ENCODE measurements around the gene PDGFA.

The PDGFA gene

DNA sequence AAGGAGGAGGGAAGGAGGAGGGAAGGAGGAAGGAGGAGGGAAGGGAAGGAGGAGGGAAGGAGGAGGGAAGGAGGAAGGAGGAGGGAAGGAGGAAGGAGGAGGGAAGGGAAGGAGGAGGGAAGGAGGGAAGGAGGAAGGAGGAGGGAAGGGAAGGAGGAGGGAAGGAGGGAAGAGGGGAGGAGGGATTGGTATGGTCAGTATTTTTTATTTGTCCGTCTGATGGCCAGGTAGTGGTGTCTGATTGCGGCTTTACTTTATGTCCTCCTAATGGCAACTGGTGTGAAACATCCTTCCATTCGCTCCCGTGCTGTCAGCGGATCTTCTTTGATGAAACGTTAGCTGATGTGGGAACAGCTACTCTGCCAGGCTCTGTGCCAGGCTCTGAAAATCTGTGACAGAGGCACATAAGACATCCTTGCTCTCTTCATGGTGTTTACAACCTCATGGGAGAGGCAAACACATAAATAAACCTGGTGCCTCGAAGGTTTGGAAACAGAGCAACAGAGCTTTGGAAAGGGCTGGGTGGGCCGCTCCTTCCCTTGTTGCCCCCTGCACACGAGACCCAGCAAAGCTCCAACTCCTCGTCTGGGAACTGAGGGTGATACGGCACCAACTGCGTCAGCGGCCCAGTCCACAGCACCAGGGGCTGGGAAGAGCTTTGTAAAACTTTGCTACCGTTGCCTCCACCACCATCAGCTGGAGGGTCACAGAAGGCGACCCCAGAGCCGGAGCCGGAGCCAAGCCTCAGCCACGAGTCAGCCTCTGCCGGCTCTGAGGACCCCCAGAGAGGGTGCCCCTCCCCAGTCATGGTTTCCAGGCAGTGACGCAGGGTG lies 40.3 kb downstream of the PDGFA start:
- TF ChIP-seq, protein P1, sequence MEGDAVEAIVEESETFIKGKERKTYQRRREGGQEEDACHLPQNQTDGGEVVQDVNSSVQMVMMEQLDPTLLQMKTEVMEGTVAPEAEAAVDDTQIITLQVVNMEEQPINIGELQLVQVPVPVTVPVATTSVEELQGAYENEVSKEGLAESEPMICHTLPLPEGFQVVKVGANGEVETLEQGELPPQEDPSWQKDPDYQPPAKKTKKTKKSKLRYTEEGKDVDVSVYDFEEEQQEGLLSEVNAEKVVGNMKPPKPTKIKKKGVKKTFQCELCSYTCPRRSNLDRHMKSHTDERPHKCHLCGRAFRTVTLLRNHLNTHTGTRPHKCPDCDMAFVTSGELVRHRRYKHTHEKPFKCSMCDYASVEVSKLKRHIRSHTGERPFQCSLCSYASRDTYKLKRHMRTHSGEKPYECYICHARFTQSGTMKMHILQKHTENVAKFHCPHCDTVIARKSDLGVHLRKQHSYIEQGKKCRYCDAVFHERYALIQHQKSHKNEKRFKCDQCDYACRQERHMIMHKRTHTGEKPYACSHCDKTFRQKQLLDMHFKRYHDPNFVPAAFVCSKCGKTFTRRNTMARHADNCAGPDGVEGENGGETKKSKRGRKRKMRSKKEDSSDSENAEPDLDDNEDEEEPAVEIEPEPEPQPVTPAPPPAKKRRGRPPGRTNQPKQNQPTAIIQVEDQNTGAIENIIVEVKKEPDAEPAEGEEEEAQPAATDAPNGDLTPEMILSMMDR (IDR thresholded peaks at IDR 0.05; ENCODE audit: low read depth, low read length, missing control alignments): no peak
- no peak for DNase-seq (ENCODE audit: low read depth)
- H3K4me3 ChIP-seq (ENCODE audit: low read depth, low read length): no peak overlapping the region
- in situ Hi-C loops (cut with HindIII; ENCODE audit: low sequenced_read_pairs): no loop called here

DNA sequence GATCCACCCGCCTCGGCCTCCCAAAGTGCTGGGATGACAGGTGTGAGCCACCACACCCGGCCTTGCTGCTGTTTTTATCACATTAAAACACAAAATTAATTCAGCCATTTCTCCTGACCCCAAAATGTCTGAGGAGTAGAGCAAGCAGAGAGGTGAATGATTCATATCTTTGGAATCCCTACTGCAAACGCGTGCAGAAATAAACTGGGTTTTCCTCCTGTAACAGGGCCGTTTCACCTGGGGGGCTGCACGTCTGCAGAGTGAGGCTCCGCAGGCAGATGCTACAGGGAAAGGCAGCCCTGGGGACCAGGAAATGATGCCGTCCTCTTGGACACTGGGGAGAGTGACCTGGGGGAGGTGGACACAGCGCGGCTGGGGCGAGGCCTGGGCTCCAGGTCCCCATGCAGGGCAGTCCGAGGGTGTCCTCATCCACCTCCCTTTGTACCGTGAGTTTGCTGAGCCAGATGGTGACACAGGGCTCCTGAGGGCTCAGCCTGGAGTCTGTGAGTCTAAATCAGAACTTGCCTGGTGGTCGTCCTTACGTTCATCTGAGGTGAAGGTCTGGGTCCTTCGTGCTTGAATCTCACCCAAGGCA lies 41.9 kb downstream of the PDGFA start:
- DNase-seq (ENCODE audit: low read depth): no peak
- TF ChIP-seq, protein P1 (IDR thresholded peaks at IDR 0.05; ENCODE audit: low read depth, low read length, missing control alignments): no peak
- in situ Hi-C loops (cut with HindIII; ENCODE audit: low sequenced_read_pairs): no loop called here
- no peak overlapping the region for H3K4me3 ChIP-seq (ENCODE audit: low read depth, low read length)

DNA sequence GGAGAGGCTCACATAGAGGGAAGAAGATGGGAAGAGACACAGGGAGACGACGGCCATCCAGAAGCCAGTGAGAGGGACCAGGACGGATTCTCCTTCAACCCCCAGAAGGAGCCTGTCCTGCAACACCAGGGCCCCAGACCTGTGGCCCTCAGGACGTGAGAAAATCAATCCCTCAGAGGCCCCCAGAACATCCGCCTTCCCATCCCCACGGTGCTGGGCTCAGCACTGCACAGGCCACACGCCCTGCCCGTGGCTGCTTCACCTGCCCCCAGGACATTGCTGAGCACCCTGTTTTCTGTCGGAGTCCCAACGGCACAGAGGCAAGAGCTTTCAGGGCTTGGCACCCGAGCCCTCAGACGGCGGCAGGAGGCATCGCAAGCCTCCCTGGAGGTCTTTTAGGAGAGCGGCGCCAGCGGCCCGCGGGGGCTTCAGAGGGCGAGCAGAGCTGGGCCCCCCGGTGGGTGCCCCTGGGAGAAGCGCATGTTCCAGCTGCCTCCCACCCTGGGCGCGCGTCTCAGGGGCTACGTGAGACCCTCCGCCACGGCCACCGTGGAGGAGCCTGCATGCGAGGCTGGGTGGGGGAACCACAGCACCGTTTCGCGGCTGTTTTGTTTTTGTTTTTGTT lies 42.8 kb downstream of the PDGFA start:
- in situ Hi-C loops (cut with HindIII; ENCODE audit: low sequenced_read_pairs): no loop called here
- no peak overlapping the region for H3K4me3 ChIP-seq (ENCODE audit: low read depth, low read length)
- no peak for DNase-seq (ENCODE audit: low read depth)
- TF ChIP-seq, protein P1 (IDR thresholded peaks at IDR 0.05; ENCODE audit: low read depth, low read length, missing control alignments): no peak

DNA sequence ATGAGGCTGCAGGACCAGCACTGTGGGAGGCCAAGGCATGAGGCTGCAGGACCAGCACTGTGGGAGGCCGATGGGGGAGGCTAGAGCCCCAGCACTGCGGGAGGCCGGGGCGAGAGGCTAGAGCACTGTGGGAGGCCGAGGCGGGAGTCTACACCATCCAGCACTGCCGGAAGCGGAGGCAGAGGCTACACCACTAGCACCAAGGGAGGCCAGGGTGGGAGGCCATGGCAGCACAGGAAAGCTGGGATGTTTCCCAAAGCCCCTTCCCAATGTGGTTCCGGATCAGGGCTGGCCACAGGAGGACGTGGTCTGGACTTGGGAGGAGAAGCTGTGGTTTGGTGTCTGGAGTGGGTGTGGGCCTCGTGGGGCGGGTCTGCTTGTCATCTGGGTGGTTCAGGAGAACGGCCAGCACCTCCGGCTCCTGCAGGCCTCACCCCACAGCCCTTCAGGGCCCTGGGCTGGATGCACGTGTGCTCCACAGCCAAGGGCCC lies 43.6 kb downstream of the PDGFA start:
- in situ Hi-C loops (cut with HindIII; ENCODE audit: low sequenced_read_pairs): no loop called here
- DNase-seq (ENCODE audit: low read depth): no peak
- no peak overlapping the region for H3K4me3 ChIP-seq (ENCODE audit: low read depth, low read length)
- TF ChIP-seq, protein P1 (IDR thresholded peaks at IDR 0.05; ENCODE audit: low read depth, low read length, missing control alignments): no peak

DNA sequence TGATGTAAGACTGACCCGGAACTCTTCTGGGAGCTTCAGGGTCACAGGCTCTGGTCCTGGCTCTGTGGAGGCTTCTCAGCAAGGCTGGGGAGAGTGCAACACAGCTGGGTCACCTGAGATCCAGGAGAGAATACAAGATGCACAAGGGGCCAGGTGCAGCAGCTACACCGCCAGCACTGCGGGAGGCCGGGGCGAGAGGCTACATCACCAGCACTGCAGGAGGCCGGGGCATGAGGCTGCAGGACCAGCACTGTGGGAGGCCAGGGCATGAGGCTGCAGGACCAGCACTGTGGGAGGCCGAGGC lies 44.3 kb downstream of the PDGFA start:
- TF ChIP-seq, protein P1 (IDR thresholded peaks at IDR 0.05; ENCODE audit: low read depth, low read length, missing control alignments): no peak
- DNase-seq (ENCODE audit: low read depth): no peak
- no peak overlapping the region for H3K4me3 ChIP-seq (ENCODE audit: low read depth, low read length)
- in situ Hi-C loops (cut with HindIII; ENCODE audit: low sequenced_read_pairs): no loop called here

DNA sequence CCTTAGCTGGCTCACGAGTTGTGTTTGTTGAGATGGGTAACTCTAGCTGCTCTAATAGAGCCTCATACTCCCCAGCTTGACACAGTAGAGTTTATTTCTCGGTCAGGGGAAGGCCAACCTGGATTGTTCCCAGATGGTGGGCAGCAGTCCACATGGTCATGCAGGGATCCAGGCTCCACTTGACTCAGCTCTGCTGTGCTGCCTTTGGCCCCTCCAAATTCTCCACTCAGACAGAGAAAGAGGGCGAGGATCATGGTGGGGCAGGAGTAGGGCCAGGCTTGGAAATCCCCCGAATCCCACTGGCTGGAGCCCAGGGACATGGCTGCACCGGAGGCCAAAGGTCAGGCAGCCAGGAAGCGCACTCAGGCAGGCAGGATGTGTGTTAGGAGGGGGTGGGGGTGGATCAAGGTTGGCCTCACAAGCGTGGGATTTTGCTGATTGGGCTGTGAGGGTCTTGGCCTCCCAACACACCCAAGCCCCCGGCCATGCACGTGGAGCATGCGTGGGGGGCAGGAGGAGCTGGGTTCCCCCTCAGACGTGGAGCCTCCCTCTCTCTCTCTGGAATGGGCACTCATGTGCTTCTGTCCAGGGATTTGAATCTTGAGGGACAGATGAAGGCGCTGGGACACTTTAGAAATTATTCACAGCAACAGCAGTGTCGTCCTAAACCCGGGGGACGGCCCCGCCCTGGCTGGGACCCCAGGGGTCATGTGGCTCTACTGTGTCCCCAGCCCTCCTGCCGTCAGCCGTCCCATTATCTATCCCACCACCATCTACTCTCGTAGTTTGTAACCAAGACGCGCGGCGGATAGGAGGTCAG lies 44.8 kb downstream of the PDGFA start:
- H3K4me3 ChIP-seq (ENCODE audit: low read depth, low read length): no peak overlapping the region
- TF ChIP-seq, protein P1 (IDR thresholded peaks at IDR 0.05; ENCODE audit: low read depth, low read length, missing control alignments): no peak
- DNase-seq (ENCODE audit: low read depth): no peak
- in situ Hi-C loops (cut with HindIII; ENCODE audit: low sequenced_read_pairs): no loop called here
